ENCODE data around the gene ZNF407. TPM values are rescaled to one million over a fixed set of nuclear protein-coding genes. Genes with fewer than 3 reads are reported as not detected.

ZNF407 gene
- total and polyA plus RNA-seq, 8 donors: 2.1 to 49.0 (median 14.6) TPM

GRCh38 chr18:74868461-74868860 is 270.8 kb downstream of the ZNF407 start:
- H3K27me3 ChIP-seq: no peaks in the 10 kb centered on the region
- no peak overlapping the region for H3K4me3 ChIP-seq
- H3K27ac ChIP-seq: no peak overlapping the region
- WGBS, 5 donors: 65 to 86% (median 78%) methylated on average over 4 of the region's 4 CpGs
- H3K36me3 ChIP-seq: no peaks in the 10 kb centered on the region
- no peaks in the 10 kb centered on the region for H3K4me1 ChIP-seq
- intact Hi-C loops (cut with DNase I; ENCODE audit: low total_unique reads): no loop called here
- TF ChIP-seq POLR2A (IDR thresholded peaks at IDR 0.05): no peak
- no peak for TF ChIP-seq CTCF (IDR thresholded peaks at IDR 0.05)
- no peak for TF ChIP-seq POLR2AphosphoS5 (IDR thresholded peaks at IDR 0.05)
- TF ChIP-seq EP300 (IDR thresholded peaks at IDR 0.05): no peak
- no peaks in the 10 kb centered on the region for H3K9me3 ChIP-seq
- DNase-seq: no peak

- Histone ChIP-seq H3K4me1 (no peaks in the 10 kb centered on the region), H3K36me3 (no peaks in the 10 kb centered on the region), H3K27ac (no peak overlapping the region), H3K9me3 (no peaks in the 10 kb centered on the region), H3K27me3 (no peaks in the 10 kb centered on the region), H3K4me3 (no peak overlapping the region)
- TF ChIP-seq POLR2AphosphoS5 (IDR thresholded peaks at IDR 0.05) (no peak), POLR2A (IDR thresholded peaks at IDR 0.05) (no peak), CTCF (IDR thresholded peaks at IDR 0.05) (no peak)
- intact Hi-C loops (cut with DNase I; ENCODE audit: low total_unique reads): no loop called here
- WGBS, 5 donors: 79 to 89% (median 86%) methylated on average over 5 of the region's 5 CpGs
- no peak for DNase-seq
Measured at GRCh38 chr18:74869904-74870863, 272.5 kb downstream of the ZNF407 start.

- H3K27me3 ChIP-seq: no peaks in the 10 kb centered on the region
- H3K27ac ChIP-seq: no peak overlapping the region
- no peak for TF ChIP-seq EP300 (IDR thresholded peaks at IDR 0.05)
- no peak for TF ChIP-seq CTCF (IDR thresholded peaks at IDR 0.05)
- no peak for TF ChIP-seq POLR2A (IDR thresholded peaks at IDR 0.05)
- TF ChIP-seq POLR2AphosphoS5 (IDR thresholded peaks at IDR 0.05): no peak
- H3K4me1 ChIP-seq: no peaks in the 10 kb centered on the region
- no peaks in the 10 kb centered on the region for H3K36me3 ChIP-seq
- no peak for DNase-seq
- 92 to 97% (median 95%) methylated on average over 5 of the region's 5 CpGs for WGBS, 5 donors
- H3K9me3 ChIP-seq: no peaks in the 10 kb centered on the region
- H3K4me3 ChIP-seq: no peak overlapping the region
- intact Hi-C loops (cut with DNase I; ENCODE audit: low total_unique reads): no loop called here
Measured at GRCh38 chr18:74870950-74871349, 273.3 kb downstream of the ZNF407 start.

DNA sequence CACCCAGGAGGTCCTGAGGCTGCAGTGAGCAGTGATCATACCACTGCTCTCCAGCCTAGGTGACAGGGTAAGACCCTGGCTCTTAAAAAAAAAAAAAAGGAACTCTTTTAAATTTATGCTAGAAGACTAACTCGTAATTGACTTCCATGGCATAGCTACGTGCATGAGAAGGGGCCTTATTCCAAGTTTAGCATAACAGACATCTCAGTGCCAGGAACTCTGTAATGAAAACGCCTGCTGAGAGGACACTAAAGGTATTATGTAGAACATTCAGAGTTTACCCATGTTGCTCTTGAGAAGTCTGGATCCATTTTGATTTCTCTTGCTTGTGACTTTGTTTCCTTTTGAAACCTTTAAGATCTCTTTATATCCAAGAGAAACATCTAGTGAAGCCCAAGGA is 276.0 kb downstream of the ZNF407 start:
- no peak for TF ChIP-seq POLR2AphosphoS5 (IDR thresholded peaks at IDR 0.05)
- no peak for TF ChIP-seq EP300 (IDR thresholded peaks at IDR 0.05)
- no peak for TF ChIP-seq POLR2A (IDR thresholded peaks at IDR 0.05)
- no peak for TF ChIP-seq CTCF (IDR thresholded peaks at IDR 0.05)
- no peaks in the 10 kb centered on the region for H3K4me1 ChIP-seq
- intact Hi-C loops (cut with DNase I; ENCODE audit: low total_unique reads): no loop called here
- H3K9me3 ChIP-seq: no peaks in the 10 kb centered on the region
- H3K4me3 ChIP-seq: no peak overlapping the region
- no peak for DNase-seq
- WGBS, 5 donors: 90 to 95% (median 93%) methylated on average over 3 of the region's 3 CpGs
- peaks cover 0 to 7% (median 2%) of the 10 kb centered on the region in 4 donors for H3K36me3 ChIP-seq
- H3K27ac ChIP-seq: no peak overlapping the region
- no peaks in the 10 kb centered on the region for H3K27me3 ChIP-seq

All from stomach (tissue), 9 donors.